Tibial nerve (tissue), 4 donors: ENCODE results near the gene LMF1. TPM values are rescaled to one million over a fixed set of nuclear protein-coding genes. Genes with fewer than 3 reads are reported as not detected.

ENCODE experiments used
- DNase-seq, 2 donors: peaks; one replicate each; pipeline ENCODE4 v3.0.0-alpha.2; 2019; ENCODE audit warnings: low spot score in 2 of 2
- H3K27ac ChIP-seq, 4 donors: fragments of 200-600 bp; sonication (generic) in 3 of 4; one replicate each; pipeline ENCODE4 v1.5.1; 2017 to 2019; ENCODE audit warnings: mild to moderate bottlenecking in 1 of 4
- H3K27me3 ChIP-seq, 2 donors: fragments of 200-600 bp; sonication (generic) in 1 of 2; one replicate each; pipeline versions ENCODE4 v1.5.1 to v1.6.0; 2017 to 2019
- H3K36me3 ChIP-seq, 3 donors: fragments of 200-600 bp; sonication (generic); one replicate each; pipeline ENCODE4 v1.5.1; 2018 to 2019
- H3K4me1 ChIP-seq, 4 donors: fragments of 200-600 bp; sonication (generic) in 3 of 4; one replicate each; pipeline ENCODE4 v1.5.1; 2017 to 2019
- H3K4me3 ChIP-seq, 4 donors: fragments of 200-600 bp; sonication (generic) in 3 of 4; one replicate each; pipeline ENCODE4 v1.5.1; 2017 to 2019; ENCODE audit warnings: mild to moderate bottlenecking in 1 of 4, moderate library complexity in 1 of 4
- H3K9me3 ChIP-seq, 4 donors: fragments of 200-600 bp; sonication (generic) in 3 of 4; one replicate each; pipeline ENCODE4 v1.5.1; 2017 to 2019
- EP300 ChIP-seq, 2 donors: sonication (generic); formaldehyde crosslinking; IDR thresholded peaks; one replicate each; pipeline ENCODE4 v1.6.1; 2017; ENCODE audit warnings: antibody characterized with exemption in 2 of 2, mild to moderate bottlenecking in 1 of 2
- POLR2A ChIP-seq, 2 donors: fragments of 450-650 bp; IDR thresholded peaks; one replicate each; pipeline ENCODE4 v1.6.1; 2017; ENCODE audit warnings: antibody characterized with exemption in 2 of 2, mild to moderate bottlenecking in 2 of 2, moderate library complexity in 2 of 2
- WGBS, 2 donors: methylation state at CpG; one replicate each; pipeline ENCODE4 v1.1.5; 2018; 5-methylcytosine and 5-hydroxymethylcytosine counted together
- total RNA-seq, 4 donors: library from RNA; depleted of rRNA; stranded (reverse); fragments of >200 nt; gene quantifications; one replicate each; pipeline ENCODE4 v1.1.0, GENCODE V29; 2016
- TF ChIP-seq, protein P1 (sequence below), 5 experiments: fragments of 200-600 bp in 3 of 5; fragments of 450-650 bp in 2 of 5; sonication (generic) in 3 of 5; IDR thresholded peaks; one replicate each; pipeline ENCODE4 v1.5.1; 2016 to 2019; ENCODE audit warnings: antibody characterized with exemption in 5 of 5, mild to moderate bottlenecking in 3 of 5, moderate library complexity in 2 of 5

Gene LMF1
- total RNA-seq, 4 donors from 2014 or later, result 24.5 to 58.5 (median 31.8) TPM

GRCh38 chr16:986411-986810 is 15.6 kb upstream of the LMF1 start:
- Histone ChIP-seq H3K27ac (peak overlapping the region; percentile 56 to 88 (median 64)), H3K9me3 (no peaks in the 10 kb centered on the region), H3K36me3 (peaks cover 0 to 8% (median 0%) of the 10 kb centered on the region in 3 donors), H3K4me3 (peak overlapping the region in 1 of 4 donors; percentile 8), H3K4me1 (peaks cover 0 to 78% (median 29%) of the 10 kb centered on the region in 4 donors), H3K27me3 (peaks cover 0 to 23% of the 10 kb centered on the region in 2 donors)
- no peak for DNase-seq
- WGBS, 2 donors, result 64 to 74% methylated on average over 8 of the region's 8 CpGs
- TF ChIP-seq POLR2A (IDR thresholded peaks at IDR 0.05), result no peak
- TF ChIP-seq, protein P1, sequence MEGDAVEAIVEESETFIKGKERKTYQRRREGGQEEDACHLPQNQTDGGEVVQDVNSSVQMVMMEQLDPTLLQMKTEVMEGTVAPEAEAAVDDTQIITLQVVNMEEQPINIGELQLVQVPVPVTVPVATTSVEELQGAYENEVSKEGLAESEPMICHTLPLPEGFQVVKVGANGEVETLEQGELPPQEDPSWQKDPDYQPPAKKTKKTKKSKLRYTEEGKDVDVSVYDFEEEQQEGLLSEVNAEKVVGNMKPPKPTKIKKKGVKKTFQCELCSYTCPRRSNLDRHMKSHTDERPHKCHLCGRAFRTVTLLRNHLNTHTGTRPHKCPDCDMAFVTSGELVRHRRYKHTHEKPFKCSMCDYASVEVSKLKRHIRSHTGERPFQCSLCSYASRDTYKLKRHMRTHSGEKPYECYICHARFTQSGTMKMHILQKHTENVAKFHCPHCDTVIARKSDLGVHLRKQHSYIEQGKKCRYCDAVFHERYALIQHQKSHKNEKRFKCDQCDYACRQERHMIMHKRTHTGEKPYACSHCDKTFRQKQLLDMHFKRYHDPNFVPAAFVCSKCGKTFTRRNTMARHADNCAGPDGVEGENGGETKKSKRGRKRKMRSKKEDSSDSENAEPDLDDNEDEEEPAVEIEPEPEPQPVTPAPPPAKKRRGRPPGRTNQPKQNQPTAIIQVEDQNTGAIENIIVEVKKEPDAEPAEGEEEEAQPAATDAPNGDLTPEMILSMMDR (IDR thresholded peaks at IDR 0.05), result no peak
- TF ChIP-seq EP300 (IDR thresholded peaks at IDR 0.05), result no peak

- WGBS, 2 donors, result 57 to 68% methylated on average over 32 of the region's 32 CpGs
- peaks cover 0 to 23% of the 10 kb centered on the region in 2 donors for H3K27me3 ChIP-seq
Observed at GRCh38 chr16:985646-986400, 15.0 kb upstream of the LMF1 start.

GRCh38 chr16:984736-985636 is 14.2 kb upstream of the LMF1 start:
- 56 to 61% methylated on average over 28 to 71 of the region's 78 CpGs for WGBS, 2 donors
- peak overlapping the region; percentile 56 to 88 (median 64) for H3K27ac ChIP-seq
- TF ChIP-seq, protein P1 (IDR thresholded peaks at IDR 0.05), result peak in 3 of 5 experiments; percentile 8 to 16 (median 15)
- TF ChIP-seq POLR2A (IDR thresholded peaks at IDR 0.05) (peak in 1 of 2 donors; percentile 13), EP300 (IDR thresholded peaks at IDR 0.05) (peak in 1 of 2 donors; percentile 63)
- peaks cover 0 to 8% (median 0%) of the 10 kb centered on the region in 3 donors for H3K36me3 ChIP-seq
- H3K9me3 ChIP-seq, result no peaks in the 10 kb centered on the region
- peaks cover 0 to 29% of the 10 kb centered on the region in 2 donors for H3K27me3 ChIP-seq
- H3K4me1 ChIP-seq, result peaks cover 0 to 78% (median 31%) of the 10 kb centered on the region in 4 donors
- H3K4me3 ChIP-seq, result peak overlapping the region in 2 of 4 donors; percentile 22 to 65
- DNase-seq, result no peak

More at GRCh38 chr16:985646-986400, 15.0 kb upstream of the LMF1 start:
- Histone ChIP-seq H3K27ac (peak overlapping the region; percentile 56 to 88 (median 64)), H3K9me3 (no peaks in the 10 kb centered on the region), H3K36me3 (peaks cover 0 to 8% (median 0%) of the 10 kb centered on the region in 3 donors), H3K4me1 (peaks cover 0 to 78% (median 27%) of the 10 kb centered on the region in 4 donors), H3K4me3 (peak overlapping the region in 1 of 4 donors; percentile 65)
- no peak for DNase-seq
- TF ChIP-seq, protein P1 (IDR thresholded peaks at IDR 0.05), result no peak
- TF ChIP-seq POLR2A (IDR thresholded peaks at IDR 0.05), result no peak
- no peak for TF ChIP-seq EP300 (IDR thresholded peaks at IDR 0.05)

DNA sequence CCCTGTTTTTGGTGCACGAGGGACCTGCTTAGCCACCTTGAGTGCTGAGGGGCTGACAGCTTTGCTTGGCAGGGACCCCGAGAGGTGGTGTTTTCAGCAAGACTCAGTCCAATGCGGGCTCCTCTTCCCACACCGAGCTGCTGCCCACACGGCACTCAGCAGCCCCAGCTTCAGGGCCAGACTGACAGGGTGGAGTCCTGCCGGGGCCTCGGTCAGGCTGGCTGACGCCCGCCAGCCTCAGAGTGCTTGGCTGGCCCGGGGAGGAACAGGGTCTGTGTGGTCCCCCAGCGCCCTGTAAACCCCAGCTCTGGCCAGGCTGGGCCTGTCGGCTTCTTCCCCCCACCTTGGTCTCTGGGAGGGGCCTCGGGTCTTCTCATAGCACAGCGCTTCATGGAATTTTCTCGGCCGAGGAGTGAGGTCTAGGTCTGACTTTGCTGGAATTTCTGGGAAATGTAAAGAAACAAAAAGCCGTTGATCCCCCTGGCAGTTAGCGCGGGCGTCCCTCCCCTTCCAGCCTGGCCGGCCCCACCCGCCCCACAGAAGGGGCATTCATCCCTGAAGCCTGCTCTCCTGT is 13.4 kb upstream of the LMF1 start:
- Histone ChIP-seq H3K4me1 (peaks cover 0 to 78% (median 32%) of the 10 kb centered on the region in 4 donors), H3K27me3 (peaks cover 0 to 37% of the 10 kb centered on the region in 2 donors), H3K27ac (peak overlapping the region; percentile 57 to 88 (median 67)), H3K36me3 (peaks cover 0 to 8% (median 0%) of the 10 kb centered on the region in 3 donors), H3K9me3 (no peaks in the 10 kb centered on the region), H3K4me3 (peak overlapping the region; percentile 52 to 76 (median 58))
- TF ChIP-seq, protein P1 (IDR thresholded peaks at IDR 0.05), result no peak
- TF ChIP-seq POLR2A (IDR thresholded peaks at IDR 0.05) (no peak), EP300 (IDR thresholded peaks at IDR 0.05) (peak in 1 of 2 donors; percentile 6)
- no peak for DNase-seq
- 39 to 52% methylated on average over 11 to 21 of the region's 22 CpGs for WGBS, 2 donors
